Mammary epithelial cell (primary cell): ENCODE data around the gene KATNB1.

ENCODE experiments used
- CTCF ChIP-seq, 2 donors: IDR thresholded peaks in 1 of 2; conservative IDR thresholded peaks in 1 of 2; 2 replicates each; pipeline ENCODE4 v1.5.1; 2011 to 2012; ENCODE audit warnings: inconsistent platforms in 2 of 2, low read length in 2 of 2, mild to moderate bottlenecking in 2 of 2, control low read depth in 1 of 2, low read depth in 1 of 2; ENCODE audit not compliant: insufficient read depth in 1 of 2; ENCODE audit errors: extremely low read depth in 1 of 2
- EZH2 ChIP-seq: IDR thresholded peaks from 2 replicates; pipeline ENCODE4 v1.6.1; 2012; ENCODE audit warnings: low read length, inconsistent platforms, borderline replicate concordance

- TF ChIP-seq CTCF (conservative IDR thresholded peaks at IDR 0.05 in 1 of 2, IDR thresholded peaks at IDR 0.05 in 1 of 2; ENCODE audit: extremely low read depth in 1 of 2, insufficient read depth in 1 of 2, low read depth in 1 of 2, low read length in 2 of 2) (no peak), EZH2 (no peak)
Measured at GRCh38 chr16:57749856-57750452, 14.4 kb downstream of the KATNB1 start.
